HEK293 (cell line): ENCODE data around the gene KCNAB2.

Experiments
- KLF17 ChIP-seq: fragments of 450-650 bp; formaldehyde crosslinking; IDR thresholded peaks from 2 replicates; pipeline ENCODE4 v1.5.1; 2016; ENCODE audit warnings: missing biosample characterization, missing genetic modification characterization
- ZBTB11 ChIP-seq: fragments of 450-650 bp; formaldehyde crosslinking; conservative IDR thresholded peaks from 2 replicates; pipeline ENCODE4 v1.5.1; 2016; ENCODE audit warnings: low read depth, missing biosample characterization, missing genetic modification characterization
- ZNF140 ChIP-seq: fragments of 450-650 bp; formaldehyde crosslinking; IDR thresholded peaks from 2 replicates; pipeline ENCODE4 v1.5.1; 2016; ENCODE audit warnings: missing biosample characterization, missing genetic modification characterization
- ZNF266 ChIP-seq: fragments of 450-650 bp; formaldehyde crosslinking; IDR thresholded peaks from 2 replicates; pipeline ENCODE4 v1.5.1; 2016; ENCODE audit warnings: missing biosample characterization, missing genetic modification characterization, low read depth
- ZNF311 ChIP-seq: fragments of 450-650 bp; formaldehyde crosslinking; IDR thresholded peaks from 2 replicates; pipeline ENCODE4 v1.5.1; 2017; ENCODE audit warnings: missing biosample characterization, missing genetic modification characterization, borderline replicate concordance
- ZNF341 ChIP-seq: fragments of 450-650 bp; formaldehyde crosslinking; IDR thresholded peaks from 2 replicates; pipeline ENCODE4; 2016; ENCODE audit warnings: low read depth, missing biosample characterization, missing genetic modification characterization
- ZNF623 ChIP-seq: fragments of 450-650 bp; formaldehyde crosslinking; IDR thresholded peaks from 2 replicates; pipeline ENCODE4 v1.5.1; 2016; ENCODE audit warnings: missing biosample characterization, missing genetic modification characterization
- ZNF707 ChIP-seq: fragments of 450-650 bp; formaldehyde crosslinking; IDR thresholded peaks from 2 replicates; pipeline ENCODE4 v1.5.1; 2016; ENCODE audit warnings: missing biosample characterization, missing genetic modification characterization
- ZNF791 ChIP-seq: fragments of 450-650 bp; formaldehyde crosslinking; IDR thresholded peaks from 2 replicates; pipeline ENCODE4 v1.5.1; 2016; ENCODE audit warnings: missing biosample characterization, missing genetic modification characterization
- ZSCAN4 ChIP-seq: fragments of 450-650 bp; formaldehyde crosslinking; IDR thresholded peaks from 2 replicates; pipeline ENCODE4 v1.5.1; 2017; ENCODE audit warnings: missing biosample characterization, missing genetic modification characterization
- TF ChIP-seq, protein P1 (sequence below): fragments of 450-650 bp; formaldehyde crosslinking; IDR thresholded peaks from 2 replicates; pipeline ENCODE4; 2016; ENCODE audit warnings: missing biosample characterization, missing genetic modification characterization
- TF ChIP-seq, protein P2 (sequence below): fragments of 450-650 bp; formaldehyde crosslinking; IDR thresholded peaks from 2 replicates; pipeline ENCODE4 v1.5.1; 2016; ENCODE audit warnings: missing biosample characterization, missing genetic modification characterization

The KCNAB2 gene

GRCh38 chr1:6150006-6150938 lies 104.6 kb downstream of the KCNAB2 start (continued):
- TF ChIP-seq ZNF341 (tag by site-specific recombination) (no peak), ZNF707 (tag by site-specific recombination) (no peak), ZNF266 (tag by site-specific recombination) (no peak), ZNF140 (tag by site-specific recombination) (no peak), KLF17 (tag by site-specific recombination) (no peak), ZNF311 (tag by site-specific recombination) (no peak; the same call in 1 of the 2 replicates), ZBTB11 (tag by site-specific recombination) (no peak), ZNF791 (tag by site-specific recombination) (no peak), ZSCAN4 (no peak), ZNF623 (tag by site-specific recombination) (peak; percentile 93)
- TF ChIP-seq, protein P1, sequence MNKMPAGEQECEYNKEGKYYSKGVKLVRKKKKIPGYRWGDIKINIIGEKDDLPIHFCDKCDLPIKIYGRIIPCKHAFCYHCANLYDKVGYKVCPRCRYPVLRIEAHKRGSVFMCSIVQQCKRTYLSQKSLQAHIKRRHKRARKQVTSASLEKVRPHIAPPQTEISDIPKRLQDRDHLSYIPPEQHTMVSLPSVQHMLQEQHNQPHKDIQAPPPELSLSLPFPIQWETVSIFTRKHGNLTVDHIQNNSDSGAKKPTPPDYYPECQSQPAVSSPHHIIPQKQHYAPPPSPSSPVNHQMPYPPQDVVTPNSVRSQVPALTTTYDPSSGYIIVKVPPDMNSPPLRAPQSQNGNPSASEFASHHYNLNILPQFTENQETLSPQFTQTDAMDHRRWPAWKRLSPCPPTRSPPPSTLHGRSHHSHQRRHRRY (tag by site-specific recombination): no peak
- TF ChIP-seq, protein P2, sequence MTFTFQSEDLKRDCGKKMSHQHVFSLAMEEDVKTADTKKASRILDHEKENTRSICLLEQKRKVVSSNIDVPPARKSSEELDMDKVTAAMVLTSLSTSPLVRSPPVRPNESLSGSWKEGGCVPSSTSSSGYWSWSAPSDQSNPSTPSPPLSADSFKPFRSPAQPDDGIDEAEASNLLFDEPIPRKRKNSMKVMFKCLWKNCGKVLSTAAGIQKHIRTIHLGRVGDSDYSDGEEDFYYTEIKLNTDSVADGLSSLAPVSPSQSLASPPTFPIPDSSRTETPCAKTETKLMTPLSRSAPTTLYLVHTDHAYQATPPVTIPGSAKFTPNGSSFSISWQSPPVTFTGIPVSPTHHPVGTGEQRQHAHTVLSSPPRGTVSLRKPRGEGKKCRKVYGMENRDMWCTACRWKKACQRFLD: 0 out of 2 replicates have a peak, but pooled peaks have one; percentile 38
- TF ChIP-seq, all 188 proteins: peak for 19
